ENCODE measurements around the gene ATP8B4. TPM values are rescaled to one million over a fixed set of nuclear protein-coding genes. Genes with fewer than 3 reads are reported as not detected.

Gene ATP8B4
- total and polyA plus RNA-seq, 2 of the 8 experiments (the other 6 are each of a cell fraction or from before 2014, with no cell fraction given), result 0.17 to 0.24 TPM

- H3K27ac ChIP-seq (ENCODE audit: low read depth, low read length), result no peak overlapping the region
- DNase-seq (ENCODE audit: low read depth in 1 of 2, low spot score in 2 of 2), result no peak
- H2BK15ac ChIP-seq (ENCODE audit: low read length), result no peak overlapping the region
- no peak overlapping the region for H3K9ac ChIP-seq (replicated peaks in 1 of 4; ENCODE audit: extremely low read depth in 1 of 4, low read depth in 3 of 4, low read length in 3 of 4)
- no peak for FAIRE-seq
- H2AFZ ChIP-seq (ENCODE audit: low read length), result no peak overlapping the region
- peaks cover 0 to 7% of the 10 kb centered on the region in 2 experiments; a peak in 1 of 4 replicates for H3K9me3 ChIP-seq (ENCODE audit: insufficient read depth in 2 of 2, low read depth in 1 of 2, low read length in 1 of 2)
- no peak overlapping the region for H2AK5ac ChIP-seq (ENCODE audit: low read depth, low read length)
- H3K36me3 ChIP-seq (ENCODE audit: control insufficient read depth in 2 of 4, insufficient read depth in 4 of 4, low read length in 3 of 4), result no peaks in the 10 kb centered on the region
- no peak overlapping the region for H3K23ac ChIP-seq (ENCODE audit: insufficient read length)
- H4K8ac ChIP-seq (ENCODE audit: extremely low read depth, insufficient read depth, low read length), result no peak overlapping the region
- no peak overlapping the region for H2BK5ac ChIP-seq (ENCODE audit: low read depth, low read length)
- H2BK12ac ChIP-seq (ENCODE audit: low read depth, low read length), result no peak overlapping the region
- no peaks in the 10 kb centered on the region for H3K27me3 ChIP-seq (replicated peaks in 1 of 4; ENCODE audit: control insufficient read depth in 3 of 4, extremely low read depth in 1 of 4, insufficient read depth in 3 of 4, low read length in 3 of 4)
- no peaks in the 10 kb centered on the region for H3K79me1 ChIP-seq (ENCODE audit: low read depth, low read length)
- no peak overlapping the region for H3K18ac ChIP-seq (ENCODE audit: extremely low read depth, low read length)
- no peaks in the 10 kb centered on the region for H3K23me2 ChIP-seq (ENCODE audit: low read depth, low read length)
- H3K4me3 ChIP-seq (ENCODE audit: extremely low read depth in 1 of 4, insufficient read depth in 2 of 4, low read depth in 3 of 4, low read length in 4 of 4), result no peak overlapping the region
- no peak overlapping the region for H2BK120ac ChIP-seq (replicated peaks; ENCODE audit: low read depth, low read length)
- no peak overlapping the region for H3K14ac ChIP-seq (ENCODE audit: insufficient read length)
- CTCF ChIA-PET (ENCODE audit: partially characterized antibody), result interaction anchor here (1.3 to 6.0 kb wide), 4 partner anchors 12 to 628 kb away, joined by 3 to 38 read pairs (median 6); no protein-coding TSS in a partner anchor
- H3K4me2 ChIP-seq (ENCODE audit: insufficient read depth in 1 of 2, low read depth in 2 of 2, low read length in 2 of 2), result no peak overlapping the region
- H4K20me1 ChIP-seq (replicated peaks in 1 of 2; ENCODE audit: control insufficient read depth in 1 of 2, insufficient read depth in 2 of 2, low read length in 2 of 2), result no peaks in the 10 kb centered on the region
- no peaks in the 10 kb centered on the region for H3K79me2 ChIP-seq (ENCODE audit: control insufficient read depth in 1 of 2, insufficient read depth in 2 of 2, low read length in 2 of 2)
- H3K56ac ChIP-seq (replicated peaks; ENCODE audit: insufficient read length, low read depth, low read length), result no peak overlapping the region
- no peak overlapping the region for H4K5ac ChIP-seq (ENCODE audit: insufficient read length, low read depth, low read length)
- no peaks in the 10 kb centered on the region for H3K4me1 ChIP-seq (replicated peaks in 1 of 4; ENCODE audit: control insufficient read depth in 3 of 4, insufficient read depth in 4 of 4, low read length in 3 of 4)
- 88% methylated on average over 3 of the region's 3 CpGs; no CpG with 5 or more reads in 1 of the 2 experiments for WGBS, 2 experiments (ENCODE audit: extremely low coverage in 1 of 2, insufficient coverage in 1 of 2, insufficient read length in 1 of 2, insufficient replicate concordance in 2 of 2, low coverage in 1 of 2, low lambda C conversion rate in 2 of 2, missing lambda C conversion rate in 1 of 2)
- no peak overlapping the region for H3K4ac ChIP-seq (replicated peaks; ENCODE audit: insufficient read length, low read depth, low read length)
- no peak overlapping the region for H2BK20ac ChIP-seq (ENCODE audit: low read length)
- H4K91ac ChIP-seq (replicated peaks; ENCODE audit: insufficient read length, low read length), result no peak overlapping the region
- POLR2A ChIA-PET (ENCODE audit: partially characterized antibody), result no interaction called here
- TF ChIP-seq BACH1 (IDR thresholded peaks at IDR 0.05; ENCODE audit: low read length), result no peak
- TF ChIP-seq SUZ12 (IDR thresholded peaks at IDR 0.05; ENCODE audit: low read length), result no peak
- TF ChIP-seq CEBPB (IDR thresholded peaks at IDR 0.05; ENCODE audit: low read depth, low read length), result no peak
- no peak for TF ChIP-seq RXRA (IDR thresholded peaks at IDR 0.05; ENCODE audit: insufficient read depth, low read depth, low read length)
- TF ChIP-seq, protein P1, sequence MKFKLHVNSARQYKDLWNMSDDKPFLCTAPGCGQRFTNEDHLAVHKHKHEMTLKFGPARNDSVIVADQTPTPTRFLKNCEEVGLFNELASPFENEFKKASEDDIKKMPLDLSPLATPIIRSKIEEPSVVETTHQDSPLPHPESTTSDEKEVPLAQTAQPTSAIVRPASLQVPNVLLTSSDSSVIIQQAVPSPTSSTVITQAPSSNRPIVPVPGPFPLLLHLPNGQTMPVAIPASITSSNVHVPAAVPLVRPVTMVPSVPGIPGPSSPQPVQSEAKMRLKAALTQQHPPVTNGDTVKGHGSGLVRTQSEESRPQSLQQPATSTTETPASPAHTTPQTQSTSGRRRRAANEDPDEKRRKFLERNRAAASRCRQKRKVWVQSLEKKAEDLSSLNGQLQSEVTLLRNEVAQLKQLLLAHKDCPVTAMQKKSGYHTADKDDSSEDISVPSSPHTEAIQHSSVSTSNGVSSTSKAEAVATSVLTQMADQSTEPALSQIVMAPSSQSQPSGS (IDR thresholded peaks at IDR 0.05; ENCODE audit: low read length), result no peak
- no peak for TF ChIP-seq SIRT6 (IDR thresholded peaks at IDR 0.05; ENCODE audit: low read length)
- TF ChIP-seq EP300 (IDR thresholded peaks at IDR 0.05; ENCODE audit: borderline replicate concordance in 1 of 2, low read depth in 2 of 2, low read length in 2 of 2), result no peak
- no peak for TF ChIP-seq TBP (IDR thresholded peaks at IDR 0.05; ENCODE audit: low read depth, low read length)
- no peak for TF ChIP-seq BRCA1 (IDR thresholded peaks at IDR 0.05; ENCODE audit: low read depth, low read length)
- no peak for TF ChIP-seq RBBP5 (IDR thresholded peaks at IDR 0.05; ENCODE audit: borderline replicate concordance, low read depth, low read length)
- TF ChIP-seq SP4 (IDR thresholded peaks at IDR 0.05; ENCODE audit: low read length), result no peak
Observed at GRCh38 chr15:49863431-49864224, 255.4 kb downstream of the ATP8B4 start.
